HepG2 (cell line): Measurements from ENCODE around the gene DNMT3A. TPM values are rescaled to one million over a fixed set of nuclear protein-coding genes. Genes with fewer than 3 reads are reported as not detected.

ENCODE experiments used
- ARNTL ChIP-seq: sonication (generic); formaldehyde crosslinking; IDR thresholded peaks from 2 replicates; pipeline ENCODE4 v1.4.0; 2020; ENCODE audit warnings: mild to moderate bottlenecking, missing genetic modification reagents
- GRHL1 ChIP-seq: sonication (generic); formaldehyde crosslinking; conservative IDR thresholded peaks from 2 replicates; pipeline ENCODE4 v1.8.0; 2022; ENCODE audit warnings: missing genetic modification reagents
- GTF3A ChIP-seq: sonication (generic); formaldehyde crosslinking; conservative IDR thresholded peaks from 2 replicates; pipeline ENCODE4 v1.4.0; 2020; ENCODE audit warnings: mild to moderate bottlenecking, missing genetic modification reagents
- JUND ChIP-seq: sonication (generic); formaldehyde crosslinking; IDR thresholded peaks from 2 replicates; pipeline ENCODE4 v1.8.0; 2022; ENCODE audit warnings: mild to moderate bottlenecking, missing genetic modification reagents
- KMT2A ChIP-seq: sonication (generic); formaldehyde crosslinking; IDR thresholded peaks from 2 replicates; pipeline ENCODE4 v1.4.0; 2020; ENCODE audit warnings: missing genetic modification reagents
- PHB2 ChIP-seq: fragments of 450-650 bp; IDR thresholded peaks from 2 replicates; pipeline ENCODE4 v1.6.1; 2018; ENCODE audit not compliant: partially characterized antibody
- PHF5A ChIP-seq: IDR thresholded peaks from one replicate; pipeline ENCODE4 v1.6.1; 2018; ENCODE audit warnings: low read depth, missing genetic modification reagents; ENCODE audit not compliant: unreplicated experiment
- RFXANK ChIP-seq: IDR thresholded peaks from 2 replicates; pipeline ENCODE4 v1.6.1; 2016
- ZNF317 ChIP-seq: sonication (generic); formaldehyde crosslinking; IDR thresholded peaks from 2 replicates; pipeline ENCODE4 v1.5.0; 2020; ENCODE audit warnings: mild to moderate bottlenecking, missing genetic modification reagents
- ZNF326 ChIP-seq: sonication (generic); formaldehyde crosslinking; IDR thresholded peaks from 2 replicates; pipeline ENCODE4 v1.4.0; 2020; ENCODE audit warnings: missing genetic modification reagents, borderline replicate concordance
- ZNF362 ChIP-seq: sonication (generic); formaldehyde crosslinking; IDR thresholded peaks from 2 replicates; pipeline ENCODE4 v1.4.0; 2020; ENCODE audit warnings: missing genetic modification reagents, mild to moderate bottlenecking, borderline replicate concordance
- ZNF367 ChIP-seq: sonication (generic); formaldehyde crosslinking; IDR thresholded peaks from 2 replicates; pipeline ENCODE4 v1.4.0; 2020; ENCODE audit warnings: missing genetic modification reagents, borderline replicate concordance
- ZNF710 ChIP-seq: sonication (generic); formaldehyde crosslinking; IDR thresholded peaks from 2 replicates; pipeline ENCODE4 v1.5.0; 2020; ENCODE audit warnings: mild to moderate bottlenecking, missing genetic modification reagents, borderline replicate concordance
- ZNF724P ChIP-seq: sonication (generic); formaldehyde crosslinking; IDR thresholded peaks from 2 replicates; pipeline ENCODE4 v1.8.0; 2022; ENCODE audit warnings: missing genetic modification reagents, borderline replicate concordance
- ZNF772 ChIP-seq: sonication (generic); formaldehyde crosslinking; IDR thresholded peaks from 2 replicates; pipeline ENCODE4 v1.5.0; 2020; ENCODE audit warnings: mild to moderate bottlenecking, missing genetic modification reagents
- ZNF780A ChIP-seq: sonication (generic); formaldehyde crosslinking; IDR thresholded peaks from 2 replicates; pipeline ENCODE4 v1.8.0; 2022; ENCODE audit warnings: mild to moderate bottlenecking, missing genetic modification reagents, moderate library complexity
- ZNF790 ChIP-seq: sonication (generic); formaldehyde crosslinking; IDR thresholded peaks from 2 replicates; pipeline ENCODE4 v1.8.0; 2022; ENCODE audit warnings: missing genetic modification reagents, mild to moderate bottlenecking, borderline replicate concordance
- polyA plus RNA-seq, 8 experiments: library from polyadenylated mRNA; depleted of rRNA in 3 of 8; stranded (reverse) in 7 of 8; unstranded in 1 of 8; fragments of >200 nt; fragmentation: Illumina TruSeq in 4 of 8; extraction: Trizol in 4 of 8; gene quantifications; 2 replicates each; pipeline versions ENCODE4 v1.2.1 to v1.2.3, GENCODE V29; 2011 to 2016; ENCODE audit warnings: low read depth in 4 of 8, missing spikeins in 1 of 8, mixed read lengths in 1 of 8; ENCODE audit not compliant: insufficient read depth in 1 of 8
- total RNA-seq, 5 experiments: library from RNA; depleted of rRNA; stranded (reverse); fragments of >200 nt; fragmentation: Illumina TruSeq; extraction: Trizol; gene quantifications; 2 replicates each; pipeline ENCODE4 v1.2.3, GENCODE V29; 2016; ENCODE audit warnings: low read depth in 1 of 5
- TF ChIP-seq, protein P1 (sequence below): sonication (generic); formaldehyde crosslinking; IDR thresholded peaks from 2 replicates; pipeline ENCODE4 v1.5.0; 2020; ENCODE audit warnings: mild to moderate bottlenecking, missing genetic modification reagents
- TF ChIP-seq, protein P2 (sequence below): sonication (generic); formaldehyde crosslinking; IDR thresholded peaks from 2 replicates; pipeline ENCODE4 v1.4.0; 2020; ENCODE audit warnings: mild to moderate bottlenecking, missing genetic modification reagents

The DNMT3A gene
- total and polyA plus RNA-seq, 2 of the 13 experiments (the other 11 are each of a cell fraction or from before 2014, with no cell fraction given): 14.7 to 29.1 TPM

DNA sequence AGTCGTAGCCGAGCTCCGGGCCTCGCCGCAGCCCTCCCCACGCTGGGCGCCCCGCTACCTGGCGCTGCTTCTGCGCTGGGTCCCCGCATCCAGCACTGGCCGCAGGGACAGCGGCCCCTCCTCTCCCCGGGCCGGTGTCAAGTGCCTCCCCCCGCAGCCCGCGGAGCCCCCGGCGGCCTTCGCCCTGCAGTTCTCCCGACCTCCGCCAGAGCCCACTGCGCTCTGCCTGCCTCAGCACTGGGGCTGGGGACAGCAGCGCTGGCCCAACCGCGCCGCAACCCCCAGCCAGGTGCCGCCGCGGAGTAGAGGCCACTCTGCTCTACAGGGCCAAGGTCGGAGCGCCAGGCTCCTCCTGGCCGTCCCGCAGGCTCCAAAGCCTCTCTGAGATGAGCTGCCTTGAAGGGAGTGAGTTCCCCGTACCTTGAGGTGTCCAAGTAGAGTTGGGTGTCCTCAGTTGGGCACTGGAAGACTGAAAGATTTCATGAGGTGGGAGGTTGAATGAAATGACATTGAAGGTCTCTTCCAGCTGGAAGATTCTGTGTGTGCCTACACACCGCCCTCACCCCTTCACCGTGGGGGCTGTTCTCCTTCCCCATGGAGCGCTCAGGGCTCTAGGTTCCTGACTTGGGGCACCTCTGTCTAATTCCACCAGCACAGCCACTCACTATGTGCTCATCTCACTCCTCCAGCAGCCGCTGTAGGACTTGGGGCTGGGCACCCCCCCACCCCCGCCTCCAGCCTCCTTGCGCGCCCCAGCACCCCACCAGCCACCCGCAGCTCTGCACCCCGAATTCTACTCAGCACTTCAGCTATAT, 854 bp upstream of the DNMT3A start (continued):
- TF ChIP-seq, protein P1, sequence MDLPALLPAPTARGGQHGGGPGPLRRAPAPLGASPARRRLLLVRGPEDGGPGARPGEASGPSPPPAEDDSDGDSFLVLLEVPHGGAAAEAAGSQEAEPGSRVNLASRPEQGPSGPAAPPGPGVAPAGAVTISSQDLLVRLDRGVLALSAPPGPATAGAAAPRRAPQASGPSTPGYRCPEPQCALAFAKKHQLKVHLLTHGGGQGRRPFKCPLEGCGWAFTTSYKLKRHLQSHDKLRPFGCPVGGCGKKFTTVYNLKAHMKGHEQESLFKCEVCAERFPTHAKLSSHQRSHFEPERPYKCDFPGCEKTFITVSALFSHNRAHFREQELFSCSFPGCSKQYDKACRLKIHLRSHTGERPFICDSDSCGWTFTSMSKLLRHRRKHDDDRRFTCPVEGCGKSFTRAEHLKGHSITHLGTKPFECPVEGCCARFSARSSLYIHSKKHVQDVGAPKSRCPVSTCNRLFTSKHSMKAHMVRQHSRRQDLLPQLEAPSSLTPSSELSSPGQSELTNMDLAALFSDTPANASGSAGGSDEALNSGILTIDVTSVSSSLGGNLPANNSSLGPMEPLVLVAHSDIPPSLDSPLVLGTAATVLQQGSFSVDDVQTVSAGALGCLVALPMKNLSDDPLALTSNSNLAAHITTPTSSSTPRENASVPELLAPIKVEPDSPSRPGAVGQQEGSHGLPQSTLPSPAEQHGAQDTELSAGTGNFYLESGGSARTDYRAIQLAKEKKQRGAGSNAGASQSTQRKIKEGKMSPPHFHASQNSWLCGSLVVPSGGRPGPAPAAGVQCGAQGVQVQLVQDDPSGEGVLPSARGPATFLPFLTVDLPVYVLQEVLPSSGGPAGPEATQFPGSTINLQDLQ: 0 out of 2 replicates have a peak, but pooled peaks have one; percentile 39
- TF ChIP-seq ZNF780A (CRISPR knock-in tag) (0 out of 2 replicates have a peak, but pooled peaks have one; percentile 12), ZNF724P (CRISPR knock-in tag) (peak; percentile 90; the same call in 1 of the 2 replicates), ARNTL (CRISPR knock-in tag) (peak; percentile 59; the same call in 1 of the 2 replicates), RFXANK (no peak; the same call in 1 of the 2 replicates), ZNF317 (CRISPR knock-in tag) (peak; percentile 81; the same call in 1 of the 2 replicates), ZNF772 (CRISPR knock-in tag) (no peak; the same call in 1 of the 2 replicates), PHF5A (peak; percentile 48), GRHL1 (CRISPR knock-in tag) (no peak), ZNF710 (0 out of 2 replicates have a peak, but pooled peaks have one; percentile 73), JUND (CRISPR knock-in tag) (peak; percentile 59; the same call in 1 of the 2 replicates), ZNF362 (CRISPR knock-in tag) (peak; percentile 62; the same call in 1 of the 2 replicates), ZNF367 (CRISPR knock-in tag) (no peak; the same call in 1 of the 2 replicates), GTF3A (CRISPR knock-in tag) (no peak; the same call in 1 of the 2 replicates), ZNF790 (CRISPR knock-in tag) (0 out of 2 replicates have a peak, but pooled peaks have one; percentile 70), KMT2A (CRISPR knock-in tag) (peak; percentile 86), ZNF326 (CRISPR knock-in tag) (no peak), PHB2 (no peak)
- TF ChIP-seq, protein P2, sequence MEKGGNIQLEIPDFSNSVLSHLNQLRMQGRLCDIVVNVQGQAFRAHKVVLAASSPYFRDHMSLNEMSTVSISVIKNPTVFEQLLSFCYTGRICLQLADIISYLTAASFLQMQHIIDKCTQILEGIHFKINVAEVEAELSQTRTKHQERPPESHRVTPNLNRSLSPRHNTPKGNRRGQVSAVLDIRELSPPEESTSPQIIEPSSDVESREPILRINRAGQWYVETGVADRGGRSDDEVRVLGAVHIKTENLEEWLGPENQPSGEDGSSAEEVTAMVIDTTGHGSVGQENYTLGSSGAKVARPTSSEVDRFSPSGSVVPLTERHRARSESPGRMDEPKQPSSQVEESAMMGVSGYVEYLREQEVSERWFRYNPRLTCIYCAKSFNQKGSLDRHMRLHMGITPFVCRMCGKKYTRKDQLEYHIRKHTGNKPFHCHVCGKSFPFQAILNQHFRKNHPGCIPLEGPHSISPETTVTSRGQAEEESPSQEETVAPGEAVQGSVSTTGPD: no peak
